ENCODE data around the gene JADE1. TPM values are rescaled to one million over a fixed set of nuclear protein-coding genes. Genes with fewer than 3 reads are reported as not detected.

Gene JADE1
- total and polyA plus RNA-seq, 2 experiments from 2014 or later = 84.2 to 158 TPM

GRCh38 chr4:128830906-128831503, 21.5 kb downstream of the JADE1 start:
- TF ChIP-seq ZNF114 (CRISPR knock-in tag; IDR thresholded peaks at IDR 0.05) = no peak
- no peak for TF ChIP-seq STAT1 (IDR thresholded peaks at IDR 0.05; ENCODE audit: unreplicated experiment)
- TF ChIP-seq CTCF (conservative IDR thresholded peaks at IDR 0.05; ENCODE audit: low read depth in 2 of 2) = no peak
- TF ChIP-seq ETS1 (IDR thresholded peaks at IDR 0.05) = no peak
- no peak for TF ChIP-seq JUNB (IDR thresholded peaks at IDR 0.05; ENCODE audit: unreplicated experiment)
- no peak for TF ChIP-seq NANOG (IDR thresholded peaks at IDR 0.05; ENCODE audit: borderline replicate concordance)
- no peak for TF ChIP-seq REST (IDR thresholded peaks at IDR 0.05; ENCODE audit: unreplicated experiment)
- TF ChIP-seq EZH2 (IDR thresholded peaks at IDR 0.05; ENCODE audit: low read depth, unreplicated experiment) = no peak
- TF ChIP-seq ZNF331 (CRISPR knock-in tag; IDR thresholded peaks at IDR 0.05; ENCODE audit: low read depth) = no peak
- Histone ChIP-seq H3K27me3 (ENCODE audit: insufficient read depth) (no peaks in the 10 kb centered on the region), H3K79me2 (replicated peaks; ENCODE audit: insufficient read depth) (peaks cover 100% of the 10 kb centered on the region), H3K9me2 (ENCODE audit: insufficient read depth) (no peaks in the 10 kb centered on the region), H3F3A (replicated peaks; ENCODE audit: low read depth) (peaks cover 23% of the 10 kb centered on the region), H3K4me3 (peak overlapping the region; percentile 39), H3K27ac (ENCODE audit: low read depth) (peak overlapping the region; percentile 82), H3K36me3 (ENCODE audit: insufficient read depth) (peaks cover 39% of the 10 kb centered on the region), H3K4me1 (ENCODE audit: insufficient read depth) (peaks cover 94% of the 10 kb centered on the region), H3K4me2 (peak overlapping the region; percentile 72), H4K20me1 (replicated peaks; ENCODE audit: insufficient read depth) (peaks cover 98% of the 10 kb centered on the region), H2AFZ (no peak overlapping the region)
- no peaks in the 10 kb centered on the region for H3K9me3 Mint-ChIP-seq
- peak overlapping the region; percentile 95 for H3K27ac Mint-ChIP-seq
- ATAC-seq = no peak
- H3K4me3 Mint-ChIP-seq = peak overlapping the region; percentile 54
- H3K27me3 Mint-ChIP-seq (ENCODE audit: insufficient read depth, low read depth, poor library complexity) = peaks cover 20% of the 10 kb centered on the region
- no peak for DNase-seq (ENCODE audit: low spot score)
- peaks cover 85% of the 10 kb centered on the region for H3K4me1 Mint-ChIP-seq
- H3K36me3 Mint-ChIP-seq (ENCODE audit: low read depth) = peaks cover 81% of the 10 kb centered on the region

Data from GM23338 (cell line).